K562 treated with DMSO at 1 percent for 48 hours (cell line): ENCODE results near the gene SLC27A1. TPM values are rescaled to one million over a fixed set of nuclear protein-coding genes. Genes with fewer than 3 reads are reported as not detected.

Source experiments
- total RNA-seq: library from RNA; unstranded; fragments of 300-600 nt; gene quantifications from 2 replicates; pipeline ENCODE4 v1.2.3, GENCODE V29; 2022; ENCODE audit warnings: low replicate concordance; ENCODE audit errors: extremely low read depth

Gene SLC27A1
- not detected in 2 replicates for total RNA-seq

GRCh38 chr19:17470068-17470841 lies at the start of gene SLC27A1:
Gene SLC27A1, plus strand, starts transcription at chr19:17470524. Its CDS starts 17 bp downstream, at chr19:17470541.

GRCh38 chr19:17448131-17448967 lies 22.0 kb upstream of the SLC27A1 start, which contains the start of gene TMEM221:
Gene TMEM221, minus strand, starts transcription at chr19:17448668. Its CDS starts 206 bp downstream, at chr19:17448462.

DNA sequence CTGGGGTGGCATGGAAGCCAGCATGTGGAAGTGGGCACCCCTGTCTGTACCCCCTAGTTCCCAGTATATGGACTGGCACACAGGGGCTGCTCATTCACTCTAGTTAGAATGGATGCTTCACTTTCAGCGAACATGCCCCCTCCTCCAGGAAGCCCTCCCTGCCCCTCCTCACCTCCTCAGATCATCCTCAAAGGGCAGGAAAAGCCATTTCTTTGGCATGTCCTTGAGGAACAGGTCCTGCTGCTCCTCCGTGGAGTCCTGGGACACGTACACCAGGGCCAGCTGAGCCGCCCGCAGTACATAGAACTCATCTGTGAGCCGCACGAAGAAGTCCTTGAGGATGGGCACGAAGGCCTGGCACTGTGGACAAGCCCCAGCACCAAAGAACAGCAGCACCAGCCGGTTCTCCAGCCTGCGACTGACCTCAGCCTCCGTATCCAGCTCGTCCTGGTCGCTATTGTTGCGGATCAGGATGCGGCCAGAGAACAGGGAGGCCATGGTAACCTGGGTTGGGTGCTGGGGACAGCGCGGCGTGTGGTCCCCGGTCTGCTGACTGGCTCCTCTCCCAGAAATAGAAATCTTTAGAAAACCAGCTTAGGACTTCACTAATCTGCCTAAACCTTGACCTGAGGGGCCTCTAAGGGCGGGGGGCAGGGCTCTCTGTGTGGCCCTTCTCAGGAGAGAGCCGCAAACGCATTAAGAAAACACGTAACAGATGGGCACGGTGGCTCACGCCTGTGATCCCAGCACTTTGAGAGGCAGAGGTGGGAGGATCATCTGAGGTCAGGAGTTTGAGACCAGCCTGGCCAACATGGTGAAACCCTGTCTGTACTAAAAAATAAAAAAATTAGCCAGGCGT lies 9.7 kb upstream of the SLC27A1 start, which contains the start of gene NXNL1:
NXNL1 (minus strand) TSS at position 555 of the 859 bp plus-strand sequence; CDS start at position 498, 57 bp downstream.

GRCh38 chr19:17555480-17555928 lies 85.2 kb downstream of the SLC27A1 start, which contains the start of gene COLGALT1:
Gene COLGALT1, plus strand, starts transcription at chr19:17555649. Its CDS starts 65 bp downstream, at chr19:17555714.

Other genes starting within 250 kb of the SLC27A1 start
- gene OCEL1, start 244.3 kb upstream of the SLC27A1 start, total RNA-seq, result not detected in 2 replicates
- 322 TPM in 1 of 2 replicates, not detected in the other for gene NR2F6, start 224.6 kb upstream of the SLC27A1 start, total RNA-seq
- gene USHBP1, start 205.8 kb upstream of the SLC27A1 start, total RNA-seq, result not detected in 2 replicates
- gene BABAM1, start 203.1 kb upstream of the SLC27A1 start, total RNA-seq, result not detected in 2 replicates
- not detected in 2 replicates for gene ANKLE1, start 188.6 kb upstream of the SLC27A1 start, total RNA-seq
- gene ABHD8, start 167.1 kb upstream of the SLC27A1 start, total RNA-seq, result not detected in 2 replicates
- not detected in 2 replicates for gene MRPL34, start 164.7 kb upstream of the SLC27A1 start, total RNA-seq
- 453 TPM in 1 of 2 replicates, not detected in the other for gene DDA1, start 161.0 kb upstream of the SLC27A1 start, total RNA-seq
- gene ANO8, start 135.7 kb upstream of the SLC27A1 start, total RNA-seq, result not detected in 2 replicates
- gene GTPBP3, start 133.0 kb upstream of the SLC27A1 start, total RNA-seq, result not detected in 2 replicates
- gene PLVAP, start 93.2 kb upstream of the SLC27A1 start, total RNA-seq, result not detected in 2 replicates
- gene CCDC194, start 76.3 kb upstream of the SLC27A1 start, total RNA-seq, result not detected in 2 replicates
- 2,778 TPM in 1 of 2 replicates, not detected in the other for gene BST2, start 64.9 kb upstream of the SLC27A1 start, total RNA-seq
- not detected in 2 replicates for gene MVB12A, start 50.5 kb upstream of the SLC27A1 start, total RNA-seq
- not detected in 2 replicates for gene TMEM221, start 21.9 kb upstream of the SLC27A1 start, total RNA-seq
- not detected in 2 replicates for gene NXNL1, start 9.6 kb upstream of the SLC27A1 start, total RNA-seq
- gene PGLS, start 41.1 kb downstream of the SLC27A1 start, total RNA-seq, result not detected in 2 replicates
- gene COLGALT1, start 85.1 kb downstream of the SLC27A1 start, total RNA-seq, result 98.5 TPM in 1 of 2 replicates, not detected in the other
- not detected in 2 replicates for gene UNC13A, start 217.8 kb downstream of the SLC27A1 start, total RNA-seq
- gene MAP1S, start 249.0 kb downstream of the SLC27A1 start, total RNA-seq, result 108 TPM in 1 of 2 replicates, not detected in the other